Mesenchymal stem cell (in vitro differentiated cells and primary cell): Measurements from ENCODE around the gene SIX5.

Experiments
- DNase-seq: peaks from one replicate; pipeline ENCODE4 v3.0.0-alpha.2; 2013
- H2AFZ ChIP-seq: one replicate; pipeline ENCODE4 v1.6.1; 2013; ENCODE audit warnings: low read depth, mild to moderate bottlenecking, control low read depth, inconsistent platforms, low read length, moderate library complexity
- H2AK5ac ChIP-seq: 2 replicates; pipeline ENCODE4 v1.6.1; 2013; ENCODE audit warnings: low read length, moderate library complexity, mild to moderate bottlenecking, inconsistent platforms; ENCODE audit not compliant: severe bottlenecking
- H2BK120ac ChIP-seq: one replicate; pipeline ENCODE4 v1.6.1; 2013; ENCODE audit warnings: low read depth, mild to moderate bottlenecking, inconsistent platforms, low read length, moderate library complexity
- H2BK12ac ChIP-seq, 2 experiments: one replicate each; pipeline ENCODE4 v1.6.1; 2013; ENCODE audit warnings: inconsistent platforms in 2 of 2, low read length in 2 of 2, mild to moderate bottlenecking in 2 of 2, moderate library complexity in 2 of 2, control low read depth in 1 of 2
- H2BK15ac ChIP-seq: one replicate; pipeline ENCODE4 v1.6.1; 2013; ENCODE audit warnings: mild to moderate bottlenecking, low read depth, inconsistent platforms; ENCODE audit not compliant: poor library complexity, severe bottlenecking
- H2BK5ac ChIP-seq: 2 replicates; pipeline ENCODE4 v1.6.1; 2013; ENCODE audit warnings: low read depth, mild to moderate bottlenecking, low read length, control low read depth, inconsistent platforms; ENCODE audit not compliant: poor library complexity, severe bottlenecking
- H3K14ac ChIP-seq, 2 experiments: one replicate each; pipeline ENCODE4 v1.6.1; 2013; ENCODE audit warnings: inconsistent platforms in 2 of 2, low read length in 2 of 2, control low read depth in 1 of 2, mild to moderate bottlenecking in 1 of 2, moderate library complexity in 1 of 2
- H3K18ac ChIP-seq, 2 experiments: one replicate each; pipeline ENCODE4 v1.6.1; 2013; ENCODE audit warnings: inconsistent platforms in 2 of 2, low read length in 2 of 2, control low read depth in 1 of 2, low read depth in 1 of 2, mild to moderate bottlenecking in 1 of 2
- H3K23ac ChIP-seq, 2 experiments: one replicate each; pipeline ENCODE4 v1.6.1; 2013; ENCODE audit warnings: inconsistent platforms in 2 of 2, low read length in 2 of 2, mild to moderate bottlenecking in 2 of 2, moderate library complexity in 2 of 2, control low read depth in 1 of 2
- H3K27ac ChIP-seq: 2 replicates; pipeline ENCODE4 v1.5.1; 2013; ENCODE audit warnings: mild to moderate bottlenecking, moderate library complexity, low read length, control low read depth, inconsistent platforms; ENCODE audit not compliant: poor library complexity, severe bottlenecking
- H3K27me3 ChIP-seq, 2 experiments: 2 replicates each; pipeline versions ENCODE4 v1.6.1 to v1.7.0; 2013; ENCODE audit warnings: low read length in 2 of 2, mild to moderate bottlenecking in 2 of 2, moderate library complexity in 2 of 2, control low read depth in 1 of 2, inconsistent platforms in 1 of 2; ENCODE audit not compliant: control insufficient read depth in 1 of 2, insufficient read depth in 1 of 2
- H3K36me3 ChIP-seq, 2 experiments: 2 replicates each; pipeline versions ENCODE4 v1.6.1 to v1.7.0; 2013; ENCODE audit warnings: low read length in 2 of 2, control low read depth in 1 of 2, inconsistent platforms in 1 of 2, low read depth in 1 of 2, mild to moderate bottlenecking in 1 of 2; ENCODE audit not compliant: insufficient read depth in 2 of 2, control insufficient read depth in 1 of 2
- H3K4ac ChIP-seq, 2 experiments: one replicate each; pipeline ENCODE4 v1.6.1; 2013; ENCODE audit warnings: inconsistent platforms in 2 of 2, low read length in 2 of 2, mild to moderate bottlenecking in 2 of 2, moderate library complexity in 2 of 2, control low read depth in 1 of 2, low read depth in 1 of 2
- H3K4me1 ChIP-seq: 2 replicates; pipeline ENCODE4 v1.6.1; 2013; ENCODE audit warnings: low read depth, low read length, control low read depth; ENCODE audit not compliant: control insufficient read depth, insufficient read depth
- H3K4me2 ChIP-seq: 2 replicates; pipeline ENCODE4 v1.6.1; 2013; ENCODE audit warnings: low read length, mild to moderate bottlenecking, inconsistent platforms; ENCODE audit not compliant: poor library complexity, severe bottlenecking
- H3K4me3 ChIP-seq, 2 experiments: 2 replicates each; pipeline versions ENCODE4 v1.5.1 to v1.7.0; 2013; ENCODE audit warnings: low read length in 2 of 2, mild to moderate bottlenecking in 2 of 2, control low read depth in 1 of 2, low read depth in 1 of 2; ENCODE audit not compliant: insufficient read depth in 1 of 2
- H3K79me1 ChIP-seq: replicated peaks from 2 replicates; pipeline ENCODE4 v1.6.1; 2013; ENCODE audit warnings: mild to moderate bottlenecking, control low read depth, low read length, inconsistent platforms; ENCODE audit not compliant: poor library complexity, severe bottlenecking
- H3K9ac ChIP-seq: 2 replicates; pipeline ENCODE4 v1.7.0; 2013; ENCODE audit warnings: mild to moderate bottlenecking, low read length, moderate library complexity
- H3K9me3 ChIP-seq: 2 replicates; pipeline ENCODE4 v1.7.0; 2013; ENCODE audit warnings: mild to moderate bottlenecking, low read length; ENCODE audit not compliant: control insufficient read depth
- H4K8ac ChIP-seq: one replicate; pipeline ENCODE4 v1.6.1; 2013; ENCODE audit warnings: inconsistent platforms, mild to moderate bottlenecking, low read length, moderate library complexity
- H4K91ac ChIP-seq: one replicate; pipeline ENCODE4 v1.6.1; 2013; ENCODE audit warnings: mild to moderate bottlenecking, low read length, inconsistent platforms
- WGBS: methylation state at CpG from one replicate; pipeline ENCODE4 v1.1.7; 2013; ENCODE audit warnings: mixed read lengths; 5-methylcytosine and 5-hydroxymethylcytosine counted together

The SIX5 gene

DNA sequence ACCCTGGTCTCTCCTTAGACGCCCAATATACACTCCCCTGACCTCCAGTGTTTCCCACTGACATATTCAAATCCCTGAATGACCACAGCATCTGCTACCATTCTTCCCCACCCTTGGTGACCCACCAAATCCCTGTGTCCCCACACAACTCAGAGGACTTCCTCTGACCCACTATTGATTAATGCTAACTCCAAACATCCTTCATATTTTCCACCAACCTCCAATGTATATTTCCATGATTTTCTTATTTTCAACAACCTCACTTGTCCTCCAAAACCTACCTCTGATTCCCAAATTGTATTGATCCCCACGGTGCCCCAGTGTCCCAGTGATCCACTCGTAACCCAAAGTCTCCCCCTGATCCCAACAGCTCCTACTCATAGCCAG lies 24.1 kb upstream of the SIX5 start:
- Histone ChIP-seq H4K8ac (no peak overlapping the region), H2BK15ac (no peak overlapping the region), H3K4me3 (peak overlapping the region in 1 of 2 experiments; percentile 51), H3K27ac (no peak overlapping the region), H3K36me3 (peaks cover 20 to 24% of the 10 kb centered on the region in 2 experiments), H2AFZ (no peak overlapping the region), H2BK5ac (no peak overlapping the region), H3K27me3 (no peaks in the 10 kb centered on the region), H2AK5ac (no peak overlapping the region), H2BK120ac (no peak overlapping the region), H2BK12ac (no peak overlapping the region), H3K18ac (no peak overlapping the region), H3K9me3 (no peaks in the 10 kb centered on the region), H3K14ac (no peak overlapping the region), H3K9ac (peak overlapping the region; percentile 74), H3K4me2 (no peak overlapping the region), H3K4ac (no peak overlapping the region), H3K4me1 (peaks cover 13% of the 10 kb centered on the region), H3K79me1 (peaks cover 7% of the 10 kb centered on the region), H3K23ac (no peak overlapping the region), H4K91ac (no peak overlapping the region)
- 49% methylated on average over 3 of the region's 3 CpGs for WGBS
- DNase-seq = no peak

DNA sequence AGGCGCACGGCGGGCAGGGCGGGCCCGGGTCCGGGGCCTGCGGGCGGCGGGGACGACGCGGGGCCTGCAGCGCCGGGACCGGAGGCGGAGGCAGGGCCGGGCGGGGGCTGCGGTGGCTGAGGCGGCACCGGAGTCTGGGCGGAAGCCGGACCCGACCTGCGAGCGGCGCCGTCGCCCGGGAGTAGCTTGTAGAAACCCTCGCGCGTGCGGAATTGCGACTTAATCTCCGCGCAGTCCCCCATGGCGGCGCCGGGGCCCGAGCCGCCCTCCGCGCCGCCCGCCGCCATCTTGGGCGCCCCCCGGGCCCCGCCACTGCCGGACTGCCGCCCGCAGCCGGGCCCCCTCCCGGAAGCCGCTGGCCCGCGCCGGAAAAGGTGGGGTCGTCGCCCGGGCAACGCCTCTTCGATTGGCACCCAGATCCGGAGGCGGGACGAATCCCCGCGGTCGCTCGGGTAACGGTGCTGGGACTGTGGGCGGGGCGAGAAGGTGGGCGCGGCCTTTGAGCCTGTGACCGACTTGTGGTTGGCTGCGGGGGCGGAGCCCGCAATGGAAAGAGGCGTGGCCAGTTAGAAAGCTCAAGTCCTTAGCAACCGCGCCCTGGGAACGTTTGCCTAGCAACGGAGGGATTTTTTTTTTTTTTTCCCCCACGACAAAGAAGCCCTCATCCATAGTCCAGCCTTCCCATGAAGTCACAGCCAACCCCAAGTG lies 23.6 kb upstream of the SIX5 start, which contains the start of gene DMWD:
Gene DMWD (minus strand): TSS at position 376 of the 708 bp plus-strand sequence. CDS start 89 bp downstream, at position 287.
- Histone ChIP-seq H3K9ac (peak within 1 kb of the TSS; percentile 97), H4K8ac (peak within 1 kb of the TSS; percentile 98), H2BK15ac (peak within 1 kb of the TSS; percentile 83), H3K4ac (peak within 1 kb of the TSS; percentile 34 to 92), H3K27me3 (no peaks in the 10 kb centered on the region), H3K4me1 (peaks cover 13% of the 10 kb centered on the region), H2BK5ac (peak within 1 kb of the TSS; percentile 89), H3K27ac (no peak within 1 kb of the TSS), H4K91ac (peak within 1 kb of the TSS; percentile 97), H2AK5ac (no peak within 1 kb of the TSS), H2BK12ac (peak within 1 kb of the TSS in 1 of 2 experiments; percentile 55), H3K4me2 (peak within 1 kb of the TSS; percentile 51), H3K4me3 (peak within 1 kb of the TSS; percentile 96 to 98), H3K14ac (peak within 1 kb of the TSS in 1 of 2 experiments; percentile 79), H3K23ac (peak within 1 kb of the TSS in 1 of 2 experiments; percentile 96), H2AFZ (peak within 1 kb of the TSS; percentile 44), H3K79me1 (peaks cover 7% of the 10 kb centered on the region), H3K36me3 (peaks cover 23 to 28% of the 10 kb centered on the region in 2 experiments), H3K9me3 (no peaks in the 10 kb centered on the region), H2BK120ac (peak within 1 kb of the TSS; percentile 97), H3K18ac (peak within 1 kb of the TSS; percentile 98 to 99)
- DNase-seq = peak; percentile 99
- under 1% methylated on average over 58 of the region's 86 CpGs for WGBS

DNA sequence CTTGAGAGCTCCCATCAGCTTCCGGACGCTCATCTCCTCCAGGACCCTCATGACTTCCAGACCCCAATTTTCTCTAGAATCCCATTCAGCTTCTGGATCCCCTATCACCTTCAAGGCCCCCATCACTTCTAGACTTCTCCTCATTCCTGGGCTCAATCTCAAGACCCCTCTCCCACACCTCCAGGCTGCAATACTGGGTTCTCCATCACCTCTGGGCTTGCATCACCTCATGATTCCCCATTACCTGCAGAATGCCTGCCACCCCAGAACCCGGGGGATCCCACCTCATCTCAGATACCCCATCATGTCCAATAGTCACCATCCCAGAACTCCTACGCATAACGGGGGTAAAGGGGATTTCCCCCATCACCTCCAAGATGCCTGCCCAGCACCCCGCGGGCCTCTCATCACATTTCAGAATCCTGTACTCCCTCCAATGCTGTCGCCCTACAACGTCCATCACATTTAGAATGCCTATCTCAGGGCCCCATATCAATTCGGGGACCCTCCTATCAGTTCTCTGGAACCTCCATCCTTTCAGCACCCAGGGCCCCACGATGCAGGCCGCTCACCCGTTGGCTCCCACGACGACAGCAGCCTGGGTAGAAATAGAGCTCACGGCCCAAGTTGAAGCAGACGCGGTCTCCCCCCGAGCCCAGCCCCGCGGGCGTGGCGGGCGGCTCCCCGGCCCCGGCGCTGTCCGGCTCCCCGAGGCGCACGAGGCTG lies 22.9 kb upstream of the SIX5 start:
- H3K4ac ChIP-seq = peak overlapping the region; percentile 34 to 92
- peak overlapping the region; percentile 44 for H2AFZ ChIP-seq
- H3K9me3 ChIP-seq = no peaks in the 10 kb centered on the region
- H4K91ac ChIP-seq = peak overlapping the region; percentile 97
- WGBS = 9% methylated on average over 31 of the region's 31 CpGs
- H2BK5ac ChIP-seq = peak overlapping the region; percentile 89
- H3K27me3 ChIP-seq = no peaks in the 10 kb centered on the region
- H3K18ac ChIP-seq = peak overlapping the region; percentile 98 to 99
- no peak overlapping the region for H2AK5ac ChIP-seq
- H3K4me2 ChIP-seq = peak overlapping the region; percentile 51
- peaks cover 13% of the 10 kb centered on the region for H3K4me1 ChIP-seq
- H2BK15ac ChIP-seq = peak overlapping the region; percentile 83
- H3K23ac ChIP-seq = peak overlapping the region in 1 of 2 experiments; percentile 96
- peak overlapping the region; percentile 97 for H2BK120ac ChIP-seq
- peak overlapping the region; percentile 97 for H3K9ac ChIP-seq
- peaks cover 31 to 35% of the 10 kb centered on the region in 2 experiments for H3K36me3 ChIP-seq
- no peak for DNase-seq
- H3K14ac ChIP-seq = peak overlapping the region in 1 of 2 experiments; percentile 79
- no peak overlapping the region for H2BK12ac ChIP-seq
- peaks cover 12% of the 10 kb centered on the region for H3K79me1 ChIP-seq
- peak overlapping the region; percentile 98 for H4K8ac ChIP-seq
- peak overlapping the region; percentile 96 to 98 for H3K4me3 ChIP-seq
- H3K27ac ChIP-seq = no peak overlapping the region

DNA sequence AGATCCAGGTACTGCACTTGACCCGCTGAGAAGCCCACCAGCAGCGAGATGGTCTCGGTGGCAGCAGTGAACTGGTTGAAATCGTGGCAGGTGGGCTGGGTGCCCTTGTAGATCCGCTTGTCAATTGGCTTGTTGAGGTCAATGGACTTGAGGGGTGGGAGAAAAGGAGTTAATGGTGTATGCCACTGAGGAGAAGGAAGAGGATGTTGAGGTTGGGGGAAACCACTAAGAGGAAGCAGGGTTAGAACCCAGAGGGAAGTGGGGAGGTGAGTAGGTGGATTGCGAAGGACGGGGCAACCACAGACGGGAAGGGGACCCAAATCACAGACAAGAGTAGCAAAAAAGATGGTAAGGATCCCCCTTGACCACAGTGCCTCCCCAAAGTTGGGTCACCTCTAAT lies 21.9 kb upstream of the SIX5 start:
- H4K91ac ChIP-seq = no peak overlapping the region
- 96% methylated on average over 8 of the region's 8 CpGs for WGBS
- H3K4me2 ChIP-seq = no peak overlapping the region
- H3K79me1 ChIP-seq = peaks cover 20% of the 10 kb centered on the region
- H2AFZ ChIP-seq = no peak overlapping the region
- H2AK5ac ChIP-seq = no peak overlapping the region
- H3K18ac ChIP-seq = no peak overlapping the region
- H2BK12ac ChIP-seq = no peak overlapping the region
- peak overlapping the region in 1 of 2 experiments; percentile 98 for H3K4me3 ChIP-seq
- peaks cover 39 to 45% of the 10 kb centered on the region in 2 experiments for H3K36me3 ChIP-seq
- peaks cover 13% of the 10 kb centered on the region for H3K4me1 ChIP-seq
- no peak overlapping the region for H3K23ac ChIP-seq
- H3K9ac ChIP-seq = no peak overlapping the region
- no peak overlapping the region for H3K14ac ChIP-seq
- H2BK15ac ChIP-seq = no peak overlapping the region
- no peaks in the 10 kb centered on the region for H3K27me3 ChIP-seq
- H3K9me3 ChIP-seq = no peaks in the 10 kb centered on the region
- no peak for DNase-seq
- H4K8ac ChIP-seq = no peak overlapping the region
- H3K27ac ChIP-seq = no peak overlapping the region
- no peak overlapping the region for H2BK120ac ChIP-seq
- no peak overlapping the region for H2BK5ac ChIP-seq
- no peak overlapping the region for H3K4ac ChIP-seq
